OCI-LY7 (cell line): ENCODE results near the gene SLC2A3. TPM values are rescaled to one million over a fixed set of nuclear protein-coding genes. Genes with fewer than 3 reads are reported as not detected.
"Not testable (repeated sequence)": the region's sequence is repeated elsewhere in the genome, so short reads cannot be mapped to it uniquely, and the experiment has no call there.

Experiments
- BruUV-seq: library from RNA; stranded (reverse); fragments of 400-500 nt; replicated peaks from 2 replicates; lab custom pipeline; 2021; lab: Mats Ljungman, UMichigan
- CTCF ChIA-PET: fragments of 300-600 bp; sonication (Branson Sonifier 250); formaldehyde crosslinking; loops from one replicate; lab custom pipeline; 2022; ENCODE audit warnings: antibody characterized with exemption; ENCODE audit not compliant: unreplicated experiment; lab: Charles Lee
- POLR2A ChIA-PET: fragments of 300-600 bp; sonication (Branson Sonifier 250); formaldehyde crosslinking; loops from one replicate; lab custom pipeline; 2022; ENCODE audit warnings: antibody characterized with exemption; lab: Charles Lee
- DNase-seq: peaks from one replicate; pipeline ENCODE4 v3.0.0-alpha.2; 2015; ENCODE audit warnings: low spot score
- H2AFZ ChIP-seq: fragments of 200-600 bp; sonication (generic), shearing (Covaris generic); 2 replicates; pipeline ENCODE4 v1.6.1; 2014; ENCODE audit warnings: mild to moderate bottlenecking, antibody characterized with exemption, low read length, moderate library complexity
- H3K27ac ChIP-seq: fragments of 200-600 bp; sonication (generic); 2 replicates; pipeline ENCODE4 v1.5.1; 2014; ENCODE audit warnings: mixed run types, low read depth, mild to moderate bottlenecking, moderate library complexity, low read length, inconsistent platforms; ENCODE audit not compliant: poor library complexity, severe bottlenecking
- H3K36me3 ChIP-seq: fragments of 200-600 bp; sonication (generic); 2 replicates; pipeline ENCODE4 v1.6.1; 2014; ENCODE audit warnings: mild to moderate bottlenecking, antibody characterized with exemption, low read length, moderate library complexity, mixed read lengths; ENCODE audit not compliant: insufficient read depth
- H3K4me1 ChIP-seq: fragments of 200-600 bp; sonication (generic); 2 replicates; pipeline ENCODE4 v1.5.1; 2014; ENCODE audit warnings: mild to moderate bottlenecking, low read length; ENCODE audit not compliant: insufficient read depth, poor library complexity, severe bottlenecking
- H3K4me2 ChIP-seq: fragments of 200-600 bp; sonication (generic); 2 replicates; pipeline ENCODE4 v1.6.1; 2014; ENCODE audit warnings: mild to moderate bottlenecking, low read length
- H3K4me3 ChIP-seq: fragments of 200-600 bp; sonication (generic); 2 replicates; pipeline ENCODE4 v1.5.1; 2014; ENCODE audit warnings: mild to moderate bottlenecking, low read depth, low read length; ENCODE audit not compliant: poor library complexity, severe bottlenecking
- H3K79me2 ChIP-seq: fragments of 200-600 bp; sonication (generic); 2 replicates; pipeline ENCODE4 v1.6.1; 2016; ENCODE audit warnings: low read depth, mild to moderate bottlenecking, low read length, moderate library complexity, mixed read lengths; ENCODE audit not compliant: insufficient read depth
- H3K9me2 ChIP-seq: fragments of 200-600 bp; sonication (generic); 2 replicates; pipeline ENCODE4 v1.6.1; 2016; ENCODE audit warnings: mild to moderate bottlenecking, low read length, mixed read lengths; ENCODE audit not compliant: insufficient read depth
- H3K9me3 ChIP-seq: fragments of 200-600 bp; sonication (generic); 2 replicates; pipeline ENCODE4 v1.6.1; 2014; ENCODE audit warnings: mild to moderate bottlenecking, mixed run types, low read length, mixed read lengths
- H4K20me1 ChIP-seq: fragments of 200-600 bp; sonication (generic); 2 replicates; pipeline ENCODE4 v1.6.1; 2014; ENCODE audit warnings: mild to moderate bottlenecking, antibody characterized with exemption, low read length, moderate library complexity, mixed read lengths; ENCODE audit not compliant: insufficient read depth
- EZH2phosphoT487 ChIP-seq: fragments of 200-600 bp; sonication (generic); IDR thresholded peaks from 2 replicates; pipeline ENCODE4 v1.6.1; 2018; ENCODE audit warnings: low read depth, borderline replicate concordance, mild to moderate bottlenecking, mixed run types, antibody characterized with exemption, low read length, moderate library complexity, mixed read lengths
- intact Hi-C: fragments of 100-400 bp; cut with micrococcal nuclease; formaldehyde crosslinking; loops from one replicate; pipeline ENCODE4 v1.10.0; 2022; ENCODE audit not compliant: unreplicated experiment
- total RNA-seq, 2 experiments: library from RNA; depleted of rRNA in 1 of 2; stranded (reverse); fragments of >200 nt in 1 of 2; shearing (Covaris generic) in 1 of 2; gene quantifications; 2 replicates each; pipeline ENCODE4 v1.2.3, GENCODE V29; 2014 to 2022
- TF ChIP-seq, protein P1 (sequence below): fragments of 200-600 bp; sonication (generic); conservative IDR thresholded peaks from 2 replicates; pipeline ENCODE4 v1.5.1; 2014; ENCODE audit warnings: mild to moderate bottlenecking, antibody characterized with exemption, low read length, moderate library complexity, mixed read lengths

Gene SLC2A3
- total RNA-seq, 2 experiments from 2014 or later, result 3.9 to 17.9 TPM

DNA sequence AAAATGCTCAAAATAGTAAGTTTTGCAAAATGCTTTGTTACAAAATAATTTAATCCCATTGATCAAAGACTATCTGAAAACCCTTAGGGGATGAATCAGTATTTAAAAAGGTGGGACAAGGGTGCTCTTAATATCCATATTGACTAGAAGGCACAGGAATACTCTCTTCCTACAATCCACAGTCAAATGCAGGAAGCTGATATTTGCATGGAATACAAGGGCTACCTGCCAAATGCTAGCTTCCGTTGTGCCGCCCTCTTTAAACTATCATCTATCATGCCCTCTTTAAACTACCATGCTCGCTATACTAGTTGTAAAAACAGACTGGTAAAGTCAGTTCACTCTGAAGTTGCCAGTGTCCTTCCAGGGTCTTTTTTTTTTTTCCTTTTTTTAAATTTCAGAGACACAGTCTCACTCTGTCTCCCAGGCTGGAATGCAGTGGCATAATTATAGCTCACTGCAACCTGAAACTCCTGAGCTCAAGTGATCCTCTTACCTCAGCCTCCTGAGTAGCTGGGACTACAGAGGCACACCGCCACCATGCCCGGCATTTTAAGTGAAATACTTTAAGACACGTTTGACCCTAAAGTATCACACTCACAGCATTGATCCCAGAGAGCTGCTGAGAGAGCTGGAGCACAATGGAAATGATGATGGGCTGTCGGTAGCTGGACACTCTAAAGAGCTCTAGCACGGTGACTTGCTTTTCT, 6.7 kb downstream of the SLC2A3 start:
- Histone ChIP-seq H3K9me3 (no peaks in the 10 kb centered on the region), H3K4me2 (no peak overlapping the region), H3K79me2 (peaks cover 3% of the 10 kb centered on the region; the same call in 1 of the 2 replicates), H4K20me1 (no peaks in the 10 kb centered on the region), H3K4me1 (peaks cover 7% of the 10 kb centered on the region), H3K4me3 (no peak overlapping the region), H2AFZ (no peak overlapping the region), H3K27ac (no peak overlapping the region), H3K9me2 (no peaks in the 10 kb centered on the region), H3K36me3 (peaks cover 44% of the 10 kb centered on the region)
- no peak for DNase-seq
- ChIA-PET CTCF (no interaction called here), POLR2A (interaction anchor here (0.7 kb wide), 2 partner anchors 688 to 924 kb away, joined by 4 read pairs; no protein-coding TSS in a partner anchor)
- TF ChIP-seq EZH2phosphoT487, result no peak
- TF ChIP-seq, protein P1, sequence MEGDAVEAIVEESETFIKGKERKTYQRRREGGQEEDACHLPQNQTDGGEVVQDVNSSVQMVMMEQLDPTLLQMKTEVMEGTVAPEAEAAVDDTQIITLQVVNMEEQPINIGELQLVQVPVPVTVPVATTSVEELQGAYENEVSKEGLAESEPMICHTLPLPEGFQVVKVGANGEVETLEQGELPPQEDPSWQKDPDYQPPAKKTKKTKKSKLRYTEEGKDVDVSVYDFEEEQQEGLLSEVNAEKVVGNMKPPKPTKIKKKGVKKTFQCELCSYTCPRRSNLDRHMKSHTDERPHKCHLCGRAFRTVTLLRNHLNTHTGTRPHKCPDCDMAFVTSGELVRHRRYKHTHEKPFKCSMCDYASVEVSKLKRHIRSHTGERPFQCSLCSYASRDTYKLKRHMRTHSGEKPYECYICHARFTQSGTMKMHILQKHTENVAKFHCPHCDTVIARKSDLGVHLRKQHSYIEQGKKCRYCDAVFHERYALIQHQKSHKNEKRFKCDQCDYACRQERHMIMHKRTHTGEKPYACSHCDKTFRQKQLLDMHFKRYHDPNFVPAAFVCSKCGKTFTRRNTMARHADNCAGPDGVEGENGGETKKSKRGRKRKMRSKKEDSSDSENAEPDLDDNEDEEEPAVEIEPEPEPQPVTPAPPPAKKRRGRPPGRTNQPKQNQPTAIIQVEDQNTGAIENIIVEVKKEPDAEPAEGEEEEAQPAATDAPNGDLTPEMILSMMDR, result no peak
- no TSS peak for BruUV-seq
- intact Hi-C loops, result no loop called here

DNA sequence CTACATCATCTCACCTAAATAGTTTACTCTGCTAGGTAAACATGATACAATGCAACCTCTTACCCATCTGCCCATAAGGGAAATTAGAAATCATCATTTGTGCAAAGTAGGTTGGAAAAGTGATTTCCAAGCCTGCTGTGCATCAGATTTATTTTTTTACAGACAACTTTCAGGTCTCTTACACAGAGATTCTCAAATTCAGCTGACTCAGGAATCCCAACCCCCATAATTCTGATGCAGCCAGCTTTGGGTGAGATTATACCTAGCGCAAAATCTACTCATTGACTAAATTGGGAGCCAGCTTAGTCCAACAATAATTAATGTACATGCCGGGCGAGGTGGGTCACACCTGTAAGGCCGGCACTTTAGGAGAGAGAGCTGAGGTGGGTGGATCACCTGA, 8.5 kb downstream of the SLC2A3 start:
- ChIA-PET POLR2A (interaction anchor here (1.4 kb wide), 1 partner anchor 33 kb away, joined by 3 read pairs; no protein-coding TSS in a partner anchor), CTCF (no interaction called here)
- no peaks in the 10 kb centered on the region for H3K79me2 ChIP-seq

DNA sequence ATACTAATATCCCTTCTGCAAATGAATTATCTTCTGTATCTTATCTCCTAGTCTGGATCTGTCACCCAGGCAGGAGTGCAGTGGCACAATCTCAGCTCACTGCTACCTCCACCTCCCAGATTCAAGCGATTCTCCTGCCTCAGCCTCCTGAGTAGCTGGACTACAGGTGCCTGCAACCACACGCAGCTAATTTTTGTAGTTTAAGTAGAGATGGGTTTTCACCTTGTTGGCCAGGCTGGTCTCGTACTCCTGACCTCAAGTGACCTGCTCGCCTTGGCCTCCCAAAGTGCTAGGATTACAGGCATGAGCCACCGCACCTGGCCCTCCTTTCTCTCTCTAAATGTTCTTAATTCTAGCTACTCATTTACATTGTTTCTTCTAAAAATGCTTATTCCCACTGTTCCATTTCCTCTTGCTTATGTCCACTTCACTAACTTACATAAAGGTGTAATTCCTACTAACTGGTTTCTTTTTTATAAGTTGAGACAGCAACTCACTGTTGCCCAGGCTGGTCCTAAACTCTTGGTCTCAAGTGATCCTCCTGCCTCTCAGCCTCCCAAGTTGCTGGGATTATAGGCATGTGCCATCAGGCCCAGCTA, 9.8 kb downstream of the SLC2A3 start:
- BruUV-seq, H3K4me2 ChIP-seq, H3K79me2 ChIP-seq, DNase-seq, H2AFZ ChIP-seq, H3K9me2 ChIP-seq, H3K4me3 ChIP-seq, H4K20me1 ChIP-seq, intact Hi-C loops, POLR2A ChIA-PET, H3K27ac ChIP-seq, CTCF ChIA-PET, H3K4me1 ChIP-seq, H3K9me3 ChIP-seq: not testable (repeated sequence)
- H3K36me3 ChIP-seq, result peaks cover 49% of the 10 kb centered on the region

More for the DNA sequence above, 8.5 kb downstream of the SLC2A3 start:
- Histone ChIP-seq H3K4me3 (no peak overlapping the region), H3K4me1 (no peaks in the 10 kb centered on the region), H3K27ac (no peak overlapping the region), H3K36me3 (peaks cover 47% of the 10 kb centered on the region), H3K9me3 (no peaks in the 10 kb centered on the region), H3K9me2 (no peaks in the 10 kb centered on the region), H2AFZ (no peak overlapping the region), H3K4me2 (no peak overlapping the region), H4K20me1 (no peaks in the 10 kb centered on the region)
- no peak for TF ChIP-seq EZH2phosphoT487
- TF ChIP-seq, protein P1, result no peak
- intact Hi-C loops, result no loop called here
- BruUV-seq, result no TSS peak
- no peak for DNase-seq
